GM12878 (cell line): ENCODE data around the gene PNISR. TPM values are rescaled to one million over a fixed set of nuclear protein-coding genes. Genes with fewer than 3 reads are reported as not detected.

Source experiments
- ASH2L ChIP-seq: fragments of 300-600, 200-600 bp; sonication (generic); IDR thresholded peaks from 2 replicates; pipeline ENCODE4 v1.6.1; 2017; ENCODE audit warnings: low read depth, mild to moderate bottlenecking, borderline replicate concordance
- ATF7 ChIP-seq: fragments of 450-650 bp; IDR thresholded peaks from 2 replicates; pipeline ENCODE4 v1.6.1; 2016; ENCODE audit warnings: low read depth, mild to moderate bottlenecking
- FOXK2 ChIP-seq: fragments of 450-650 bp; IDR thresholded peaks from 2 replicates; pipeline ENCODE4 v1.6.1; 2017; ENCODE audit warnings: mild to moderate bottlenecking, moderate library complexity
- GATAD2B ChIP-seq: fragments of 450-650 bp; conservative IDR thresholded peaks from 2 replicates; pipeline ENCODE4 v1.6.1; 2017; ENCODE audit warnings: low read depth, mild to moderate bottlenecking, moderate library complexity
- KDM1A ChIP-seq: fragments of 200-600 bp; sonication (generic); IDR thresholded peaks from 2 replicates; pipeline ENCODE4 v1.6.1; 2016; ENCODE audit warnings: borderline replicate concordance
- NFXL1 ChIP-seq: fragments of 450-650 bp; IDR thresholded peaks from 2 replicates; pipeline ENCODE4 v1.6.1; 2017; ENCODE audit warnings: antibody characterized with exemption, mild to moderate bottlenecking, borderline replicate concordance
- NRF1 ChIP-seq: conservative IDR thresholded peaks from 2 replicates; pipeline ENCODE4 v1.6.1; 2011; ENCODE audit warnings: mild to moderate bottlenecking, low read depth, low read length, improper control_type of control experiment
- SREBF1 ChIP-seq: IDR thresholded peaks from 2 replicates; pipeline ENCODE4 v1.6.1; 2012; ENCODE audit warnings: mild to moderate bottlenecking, low read length
- TCF3 ChIP-seq: IDR thresholded peaks from 2 replicates; pipeline ENCODE4 v1.6.1; 2012; ENCODE audit warnings: low read depth, mild to moderate bottlenecking, low read length, borderline replicate concordance; ENCODE audit not compliant: insufficient read depth
- polyA plus RNA-seq, 11 experiments: library from polyadenylated mRNA; depleted of rRNA in 4 of 11; unstranded in 6 of 11; stranded (reverse) in 5 of 11; fragments of >200 nt; fragmentation: Nextera tagmentation in 4 of 11; fragmentation: Illumina TruSeq in 1 of 11; extraction: Ambion mirVana in 4 of 11; extraction: Trizol in 1 of 11; gene quantifications; 1 replicate in 1 of 11; 2 replicates in 10 of 11; pipeline versions ENCODE4 v1.2.1 to v1.2.3, GENCODE V29; 2011 to 2016; ENCODE audit warnings: inconsistent platforms in 2 of 11, missing spikeins in 2 of 11, low read depth in 1 of 11
- total RNA-seq, 4 experiments: library from RNA; depleted of rRNA in 3 of 4; stranded (reverse); fragments of >200 nt in 3 of 4; fragmentation: Illumina TruSeq in 1 of 4; extraction: Trizol in 1 of 4; gene quantifications; 2 replicates each; pipeline versions ENCODE4 v1.2.1 to v1.2.3, GENCODE V29; 2013 to 2021
- TF ChIP-seq, protein P1 (sequence below): fragments of 450-650 bp; IDR thresholded peaks from 2 replicates; pipeline ENCODE4 v1.6.1; 2017; ENCODE audit warnings: mild to moderate bottlenecking, moderate library complexity
- TF ChIP-seq, protein P2 (sequence below): fragments of 450-650 bp; formaldehyde crosslinking; IDR thresholded peaks from 2 replicates; pipeline ENCODE4 v1.5.0; 2022; ENCODE audit warnings: mild to moderate bottlenecking, missing genetic modification characterization
- TF ChIP-seq, protein P3 (sequence below): fragments of 450-650 bp; IDR thresholded peaks from 2 replicates; pipeline ENCODE4 v1.6.1; 2017; ENCODE audit warnings: mild to moderate bottlenecking
- TF ChIP-seq, protein P4 (sequence below): IDR thresholded peaks from 2 replicates; pipeline ENCODE4 v1.6.1; 2012; ENCODE audit warnings: low read depth, low read length, improper control_type of control experiment

PNISR gene
- total and polyA plus RNA-seq, 10 of the 15 experiments (the other 5 are each of a cell fraction or from before 2014, with no cell fraction given): 79.1 to 180 (median 105) TPM

DNA sequence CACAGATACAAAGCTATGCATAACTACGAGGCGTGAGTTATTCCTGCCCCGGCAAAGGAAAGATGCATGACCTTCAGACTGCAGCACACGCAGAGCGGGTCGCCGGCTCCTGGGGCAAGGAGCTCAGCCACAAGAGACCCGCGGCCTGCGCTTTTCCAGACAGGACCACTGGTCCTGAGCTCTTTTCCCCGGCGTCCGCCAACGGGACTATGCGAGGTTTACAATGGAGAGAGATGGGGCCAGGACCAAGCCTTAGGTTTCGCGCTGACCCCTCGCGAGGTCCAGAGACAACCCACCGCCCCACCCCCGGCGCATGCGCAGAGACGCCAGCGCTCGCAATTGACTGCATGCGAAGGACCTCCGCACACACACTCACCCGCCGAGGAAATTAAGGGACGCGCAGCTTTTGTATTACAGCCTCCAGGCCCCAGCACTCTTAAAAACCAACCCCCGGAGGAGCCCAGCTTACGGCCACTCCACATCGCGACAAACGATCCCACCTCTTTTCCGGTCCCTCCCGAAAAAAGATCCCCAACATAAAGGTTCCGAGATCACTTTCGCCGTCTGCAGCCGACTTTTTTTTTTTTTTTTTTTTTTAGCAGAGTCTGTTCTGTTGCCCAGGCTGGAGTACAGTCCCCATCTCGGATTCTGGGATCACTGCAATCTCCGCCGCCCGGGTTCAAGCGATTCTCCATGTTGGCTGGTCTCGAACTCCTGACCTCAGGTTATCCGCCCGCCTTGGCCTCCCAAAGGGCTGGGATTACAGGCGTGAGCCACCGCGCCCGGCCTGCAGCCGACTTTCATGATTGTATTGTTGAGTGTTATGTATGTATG is 31.2 kb downstream of the PNISR start, which contains the start of gene COQ3 (continued):
- TF ChIP-seq, protein P1, sequence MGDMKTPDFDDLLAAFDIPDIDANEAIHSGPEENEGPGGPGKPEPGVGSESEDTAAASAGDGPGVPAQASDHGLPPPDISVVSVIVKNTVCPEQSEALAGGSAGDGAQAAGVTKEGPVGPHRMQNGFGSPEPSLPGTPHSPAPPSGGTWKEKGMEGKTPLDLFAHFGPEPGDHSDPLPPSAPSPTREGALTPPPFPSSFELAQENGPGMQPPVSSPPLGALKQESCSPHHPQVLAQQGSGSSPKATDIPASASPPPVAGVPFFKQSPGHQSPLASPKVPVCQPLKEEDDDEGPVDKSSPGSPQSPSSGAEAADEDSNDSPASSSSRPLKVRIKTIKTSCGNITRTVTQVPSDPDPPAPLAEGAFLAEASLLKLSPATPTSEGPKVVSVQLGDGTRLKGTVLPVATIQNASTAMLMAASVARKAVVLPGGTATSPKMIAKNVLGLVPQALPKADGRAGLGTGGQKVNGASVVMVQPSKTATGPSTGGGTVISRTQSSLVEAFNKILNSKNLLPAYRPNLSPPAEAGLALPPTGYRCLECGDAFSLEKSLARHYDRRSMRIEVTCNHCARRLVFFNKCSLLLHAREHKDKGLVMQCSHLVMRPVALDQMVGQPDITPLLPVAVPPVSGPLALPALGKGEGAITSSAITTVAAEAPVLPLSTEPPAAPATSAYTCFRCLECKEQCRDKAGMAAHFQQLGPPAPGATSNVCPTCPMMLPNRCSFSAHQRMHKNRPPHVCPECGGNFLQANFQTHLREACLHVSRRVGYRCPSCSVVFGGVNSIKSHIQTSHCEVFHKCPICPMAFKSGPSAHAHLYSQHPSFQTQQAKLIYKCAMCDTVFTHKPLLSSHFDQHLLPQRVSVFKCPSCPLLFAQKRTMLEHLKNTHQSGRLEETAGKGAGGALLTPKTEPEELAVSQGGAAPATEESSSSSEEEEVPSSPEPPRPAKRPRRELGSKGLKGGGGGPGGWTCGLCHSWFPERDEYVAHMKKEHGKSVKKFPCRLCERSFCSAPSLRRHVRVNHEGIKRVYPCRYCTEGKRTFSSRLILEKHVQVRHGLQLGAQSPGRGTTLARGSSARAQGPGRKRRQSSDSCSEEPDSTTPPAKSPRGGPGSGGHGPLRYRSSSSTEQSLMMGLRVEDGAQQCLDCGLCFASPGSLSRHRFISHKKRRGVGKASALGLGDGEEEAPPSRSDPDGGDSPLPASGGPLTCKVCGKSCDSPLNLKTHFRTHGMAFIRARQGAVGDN: 0 out of 2 replicates have a peak, but pooled peaks have one; percentile 49
- TF ChIP-seq SREBF1 (no peak), ATF7 (no peak), KDM1A (no peak), NRF1 (peak; percentile 80), NFXL1 (no peak), FOXK2 (no peak), ASH2L (peak; percentile 99), GATAD2B (0 out of 2 replicates have a peak, but pooled peaks have one; percentile 42), TCF3 (no peak)
- TF ChIP-seq, protein P2, sequence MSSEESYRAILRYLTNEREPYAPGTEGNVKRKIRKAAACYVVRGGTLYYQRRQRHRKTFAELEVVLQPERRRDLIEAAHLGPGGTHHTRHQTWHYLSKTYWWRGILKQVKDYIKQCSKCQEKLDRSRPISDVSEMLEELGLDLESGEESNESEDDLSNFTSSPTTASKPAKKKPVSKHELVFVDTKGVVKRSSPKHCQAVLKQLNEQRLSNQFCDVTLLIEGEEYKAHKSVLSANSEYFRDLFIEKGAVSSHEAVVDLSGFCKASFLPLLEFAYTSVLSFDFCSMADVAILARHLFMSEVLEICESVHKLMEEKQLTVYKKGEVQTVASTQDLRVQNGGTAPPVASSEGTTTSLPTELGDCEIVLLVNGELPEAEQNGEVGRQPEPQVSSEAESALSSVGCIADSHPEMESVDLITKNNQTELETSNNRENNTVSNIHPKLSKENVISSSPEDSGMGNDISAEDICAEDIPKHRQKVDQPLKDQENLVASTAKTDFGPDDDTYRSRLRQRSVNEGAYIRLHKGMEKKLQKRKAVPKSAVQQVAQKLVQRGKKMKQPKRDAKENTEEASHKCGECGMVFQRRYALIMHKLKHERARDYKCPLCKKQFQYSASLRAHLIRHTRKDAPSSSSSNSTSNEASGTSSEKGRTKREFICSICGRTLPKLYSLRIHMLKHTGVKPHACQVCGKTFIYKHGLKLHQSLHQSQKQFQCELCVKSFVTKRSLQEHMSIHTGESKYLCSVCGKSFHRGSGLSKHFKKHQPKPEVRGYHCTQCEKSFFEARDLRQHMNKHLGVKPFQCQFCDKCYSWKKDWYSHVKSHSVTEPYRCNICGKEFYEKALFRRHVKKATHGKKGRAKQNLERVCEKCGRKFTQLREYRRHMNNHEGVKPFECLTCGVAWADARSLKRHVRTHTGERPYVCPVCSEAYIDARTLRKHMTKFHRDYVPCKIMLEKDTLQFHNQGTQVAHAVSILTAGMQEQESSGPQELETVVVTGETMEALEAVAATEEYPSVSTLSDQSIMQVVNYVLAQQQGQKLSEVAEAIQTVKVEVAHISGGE (CRISPR knock-in tag): peak; percentile 88
- TF ChIP-seq, protein P3, sequence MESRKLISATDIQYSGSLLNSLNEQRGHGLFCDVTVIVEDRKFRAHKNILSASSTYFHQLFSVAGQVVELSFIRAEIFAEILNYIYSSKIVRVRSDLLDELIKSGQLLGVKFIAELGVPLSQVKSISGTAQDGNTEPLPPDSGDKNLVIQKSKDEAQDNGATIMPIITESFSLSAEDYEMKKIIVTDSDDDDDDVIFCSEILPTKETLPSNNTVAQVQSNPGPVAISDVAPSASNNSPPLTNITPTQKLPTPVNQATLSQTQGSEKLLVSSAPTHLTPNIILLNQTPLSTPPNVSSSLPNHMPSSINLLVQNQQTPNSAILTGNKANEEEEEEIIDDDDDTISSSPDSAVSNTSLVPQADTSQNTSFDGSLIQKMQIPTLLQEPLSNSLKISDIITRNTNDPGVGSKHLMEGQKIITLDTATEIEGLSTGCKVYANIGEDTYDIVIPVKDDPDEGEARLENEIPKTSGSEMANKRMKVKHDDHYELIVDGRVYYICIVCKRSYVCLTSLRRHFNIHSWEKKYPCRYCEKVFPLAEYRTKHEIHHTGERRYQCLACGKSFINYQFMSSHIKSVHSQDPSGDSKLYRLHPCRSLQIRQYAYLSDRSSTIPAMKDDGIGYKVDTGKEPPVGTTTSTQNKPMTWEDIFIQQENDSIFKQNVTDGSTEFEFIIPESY: no peak; the same call in 1 of the 2 replicates
- TF ChIP-seq, protein P4, sequence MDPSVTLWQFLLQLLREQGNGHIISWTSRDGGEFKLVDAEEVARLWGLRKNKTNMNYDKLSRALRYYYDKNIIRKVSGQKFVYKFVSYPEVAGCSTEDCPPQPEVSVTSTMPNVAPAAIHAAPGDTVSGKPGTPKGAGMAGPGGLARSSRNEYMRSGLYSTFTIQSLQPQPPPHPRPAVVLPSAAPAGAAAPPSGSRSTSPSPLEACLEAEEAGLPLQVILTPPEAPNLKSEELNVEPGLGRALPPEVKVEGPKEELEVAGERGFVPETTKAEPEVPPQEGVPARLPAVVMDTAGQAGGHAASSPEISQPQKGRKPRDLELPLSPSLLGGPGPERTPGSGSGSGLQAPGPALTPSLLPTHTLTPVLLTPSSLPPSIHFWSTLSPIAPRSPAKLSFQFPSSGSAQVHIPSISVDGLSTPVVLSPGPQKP: peak; percentile 94
